Endothelial cell of umbilical vein (primary cell): ENCODE results near the gene FTSJ1. TPM values are rescaled to one million over a fixed set of nuclear protein-coding genes. Genes with fewer than 3 reads are reported as not detected.

ENCODE experiments used
- BruUV-seq: library from RNA; stranded (reverse); fragments of 400-500 nt; replicated peaks from 2 replicates; lab custom pipeline; 2021; lab: Mats Ljungman, UMichigan
- CTCF ChIA-PET: fragments of 300-600, 350-600 bp; sonication (Branson Sonifier 250); formaldehyde crosslinking; loops from one replicate; lab custom pipeline; 2021; ENCODE audit warnings: antibody characterized with exemption, inconsistent platforms; lab: Charles Lee
- POLR2A ChIA-PET: fragments of 300-600, 350-600 bp; sonication (Branson Sonifier 250); formaldehyde crosslinking; loops from one replicate; lab custom pipeline; 2021; ENCODE audit warnings: antibody characterized with exemption, inconsistent platforms; lab: Charles Lee
- DNase-seq: peaks from one replicate; pipeline ENCODE4 v3.0.0-alpha.2; 2011; ENCODE audit warnings: low read depth, low spot score
- FAIRE-seq: peaks from 2 replicates; lab custom pipeline; 2011; peaks lifted over from hg19 to GRCh38; lab: Jason Lieb, UNC
- H2AFZ ChIP-seq: 2 replicates; pipeline ENCODE4 v1.6.0; 2012; ENCODE audit warnings: low read depth, low read length, control low read depth, inconsistent platforms
- H3K27ac ChIP-seq: 2 replicates; pipeline ENCODE4 v1.5.1; 2011; ENCODE audit warnings: low read depth, mild to moderate bottlenecking, control low read depth, low read length, moderate library complexity; ENCODE audit not compliant: insufficient read depth
- H3K27me3 ChIP-seq, 2 experiments: 2 replicates each; pipeline versions ENCODE4 v1.6.0 to v1.6.1; 2011; ENCODE audit warnings: low read length in 2 of 2, mixed read lengths in 1 of 2; ENCODE audit not compliant: control insufficient read depth in 2 of 2, insufficient read depth in 2 of 2
- H3K36me3 ChIP-seq, 2 experiments: 2 replicates in 1 of 2; 3 replicates in 1 of 2; pipeline ENCODE4 v1.5.1; 2011; ENCODE audit warnings: low read length in 2 of 2, mild to moderate bottlenecking in 1 of 2, moderate library complexity in 1 of 2; ENCODE audit not compliant: control insufficient read depth in 2 of 2, insufficient read depth in 2 of 2; ENCODE audit errors: extremely low read depth in 1 of 2
- H3K4me1 ChIP-seq: 3 replicates; pipeline ENCODE4 v1.5.1; 2011; ENCODE audit warnings: mild to moderate bottlenecking, low read length; ENCODE audit not compliant: control insufficient read depth, insufficient read depth; ENCODE audit errors: extremely low read depth
- H3K4me2 ChIP-seq: 2 replicates; pipeline ENCODE4 v1.6.1; 2011; ENCODE audit warnings: low read length, control low read depth, mixed read lengths; ENCODE audit not compliant: insufficient read depth
- H3K4me3 ChIP-seq, 3 experiments: fragments of 200-600 bp in 1 of 3; sonication (generic), shearing (Covaris generic) in 1 of 3; replicated peaks in 1 of 3; 2 replicates each; pipeline ENCODE4 v1.5.1; 2011 to 2016; ENCODE audit warnings: control low read depth in 3 of 3, low read length in 3 of 3, mild to moderate bottlenecking in 2 of 3, inconsistent platforms in 1 of 3, low read depth in 1 of 3, moderate library complexity in 1 of 3; ENCODE audit not compliant: insufficient read depth in 1 of 3
- H3K79me2 ChIP-seq: 2 replicates; pipeline ENCODE4 v1.6.0; 2012; ENCODE audit warnings: low read length, inconsistent platforms; ENCODE audit not compliant: control insufficient read depth, insufficient read depth
- H3K9ac ChIP-seq: replicated peaks from 2 replicates; pipeline ENCODE3; 2011; ENCODE audit warnings: low read length, control low read depth; ENCODE audit not compliant: insufficient read depth; ENCODE audit errors: extremely low read depth
- H3K9me1 ChIP-seq: replicated peaks from 3 replicates; pipeline ENCODE4 v1.6.0; 2011; ENCODE audit warnings: mild to moderate bottlenecking, low read length; ENCODE audit not compliant: control insufficient read depth, insufficient read depth; ENCODE audit errors: extremely low read depth
- H3K9me3 ChIP-seq: replicated peaks from 2 replicates; pipeline ENCODE4 v1.5.1; 2012; ENCODE audit warnings: low read length, inconsistent platforms; ENCODE audit not compliant: control insufficient read depth, insufficient read depth
- H4K20me1 ChIP-seq: replicated peaks from 2 replicates; pipeline ENCODE3; 2011; ENCODE audit warnings: mild to moderate bottlenecking, low read length; ENCODE audit not compliant: control insufficient read depth, insufficient read depth; ENCODE audit errors: extremely low read depth
- CTCF ChIP-seq, 2 donors: IDR thresholded peaks; 1 replicate in 1 of 2; 2 replicates in 1 of 2; pipeline ENCODE4 v1.5.1; 2011; ENCODE audit warnings: low read length in 2 of 2, mild to moderate bottlenecking in 2 of 2, moderate library complexity in 2 of 2, control low read depth in 1 of 2, inconsistent platforms in 1 of 2, low read depth in 1 of 2; ENCODE audit not compliant: insufficient read depth in 1 of 2; ENCODE audit errors: extremely low read depth in 1 of 2
- EZH2 ChIP-seq: IDR thresholded peaks from 2 replicates; pipeline ENCODE4 v1.6.1; 2012; ENCODE audit warnings: borderline replicate concordance, low read depth, mild to moderate bottlenecking, moderate library complexity, low read length, inconsistent platforms; ENCODE audit not compliant: severe bottlenecking
- FOS ChIP-seq: IDR thresholded peaks from 2 replicates; pipeline ENCODE4 v1.6.1; 2011; ENCODE audit warnings: mild to moderate bottlenecking, low read length, moderate library complexity, borderline replicate concordance; ENCODE audit not compliant: insufficient read depth
- GATA2 ChIP-seq: IDR thresholded peaks from 2 replicates; pipeline ENCODE4 v1.7.0; 2011; ENCODE audit warnings: low read depth, mild to moderate bottlenecking, moderate library complexity, mixed read lengths, low read length; ENCODE audit not compliant: insufficient read length, insufficient read depth
- JUN ChIP-seq: IDR thresholded peaks from 2 replicates; pipeline ENCODE4 v1.6.1; 2011; ENCODE audit warnings: borderline replicate concordance, low read depth; ENCODE audit not compliant: insufficient read length, insufficient read depth
- MAX ChIP-seq: IDR thresholded peaks from 2 replicates; pipeline ENCODE4 v1.6.1; 2011; ENCODE audit not compliant: insufficient read depth, insufficient read length
- MYC ChIP-seq: IDR thresholded peaks from one replicate; pipeline ENCODE4 v1.6.1; 2011; ENCODE audit warnings: mild to moderate bottlenecking, low read depth, low read length
- POLR2A ChIP-seq: IDR thresholded peaks from 2 replicates; pipeline ENCODE4 v1.6.1; 2012; ENCODE audit warnings: low read depth, mild to moderate bottlenecking, control low read depth, low read length
- POLR2AphosphoS5 ChIP-seq: IDR thresholded peaks from 2 replicates; pipeline ENCODE4 v1.6.1; 2012; ENCODE audit warnings: low read depth, mild to moderate bottlenecking, control low read depth, low read length, moderate library complexity; ENCODE audit not compliant: insufficient read depth
- dilution Hi-C: fragments of 300-500 bp; cut with MboI; formaldehyde crosslinking; loops from one replicate; pipeline ENCODE4 v1.15.0; 2019; ENCODE audit warnings: low sequenced_read_pairs; ENCODE audit not compliant: extremely low pct_ligation_motif_present
- intact Hi-C: fragments of 100-400 bp; cut with micrococcal nuclease; formaldehyde crosslinking; loops from one replicate; pipeline ENCODE4 v1.10.0; 2022
- polyA plus RNA-seq, 4 experiments: library from polyadenylated mRNA; depleted of rRNA in 3 of 4; stranded (reverse) in 3 of 4; unstranded in 1 of 4; fragments of >200 nt; gene quantifications; 2 replicates each; pipeline versions ENCODE4 v1.2.1 to v1.2.3, GENCODE V29; 2011 to 2012; ENCODE audit warnings: missing spikeins in 1 of 4
- total RNA-seq: library from RNA; stranded (reverse); gene quantifications from 2 replicates; pipeline ENCODE4 v1.2.3, GENCODE V29; 2021

The FTSJ1 gene
- total and polyA plus RNA-seq, 2 donors (not counting 3 experiments of a cell fraction or from before 2014, with no cell fraction given) = 59.9 to 63.9 TPM

- CTCF ChIA-PET = interaction anchor here (0.7 to 1.3 kb wide), 2 partner anchors 22 to 243 kb away, joined by 3 read pairs; no protein-coding TSS in a partner anchor
- Histone ChIP-seq H3K9me1 (no peaks in the 10 kb centered on the region), H3K79me2 (peaks cover 22% of the 10 kb centered on the region), H3K27me3 (peaks cover 2 to 8% of the 10 kb centered on the region in 2 experiments), H3K9me3 (no peaks in the 10 kb centered on the region), H3K4me1 (peaks cover 6% of the 10 kb centered on the region), H4K20me1 (no peaks in the 10 kb centered on the region), H3K4me3 (no peak overlapping the region), H3K4me2 (no peak overlapping the region), H2AFZ (no peak overlapping the region), H3K9ac (no peak overlapping the region), H3K36me3 (no peaks in the 10 kb centered on the region), H3K27ac (no peak overlapping the region)
- intact Hi-C loops (no loop called here), dilution Hi-C loops (no loop called here)
- DNase-seq (no peak), FAIRE-seq (no peak)
- TF ChIP-seq FOS (no peak), JUN (no peak), MAX (no peak), MYC (no peak), POLR2AphosphoS5 (no peak), GATA2 (no peak), CTCF (IDR thresholded peaks at IDR 0.05; ENCODE audit: extremely low read depth in 1 of 2, insufficient read depth in 1 of 2, low read depth in 1 of 2, low read length in 2 of 2) (no peak), POLR2A (no peak), EZH2 (no peak)
- POLR2A ChIA-PET = no interaction called here
- no TSS peak for BruUV-seq
These were observed 3.8 kb upstream of the FTSJ1 start for GRCh38 chrX:48472225-48472624.
